NCI-H748 (cell line): Measurements from ENCODE around the gene FOXI2.

Source experiments
- DNase-seq: peaks from one replicate; lab custom pipeline; 2025; ENCODE audit not compliant: unreplicated experiment; lab: John Stamatoyannopoulos, UW

FOXI2 gene

GRCh38 chr10:127736915-127737562 lies at the start of gene FOXI2:
Gene FOXI2 (plus strand): TSS chr10:127737185. CDS start chr10:127737274, 89 bp downstream.
- DNase-seq, result no peak

- DNase-seq, result no peak
These were observed 49.4 kb upstream of the FOXI2 start for GRCh38 chr10:127687548-127687947.

GRCh38 chr10:127690176-127690835 lies 46.7 kb upstream of the FOXI2 start:
- no peak for DNase-seq

GRCh38 chr10:127694580-127695193 lies 42.3 kb upstream of the FOXI2 start:
- peak; percentile 80 for DNase-seq

- DNase-seq, result no peak
These were observed 41.6 kb upstream of the FOXI2 start for GRCh38 chr10:127695431-127695830.

- DNase-seq, result no peak
These were observed 38.1 kb upstream of the FOXI2 start for GRCh38 chr10:127698886-127699285.

GRCh38 chr10:127699311-127699710 lies 37.7 kb upstream of the FOXI2 start:
- DNase-seq, result no peak

- peak; percentile 60 for DNase-seq
These were observed 34.7 kb upstream of the FOXI2 start for GRCh38 chr10:127702271-127702670.

- DNase-seq, result no peak
These were observed 21.7 kb upstream of the FOXI2 start for GRCh38 chr10:127715249-127715648.

GRCh38 chr10:127715782-127716378 lies 21.1 kb upstream of the FOXI2 start:
- DNase-seq, result peak; percentile 31

- no peak for DNase-seq
These were observed 16.8 kb upstream of the FOXI2 start for GRCh38 chr10:127720142-127720541.

GRCh38 chr10:127720903-127721302 lies 16.1 kb upstream of the FOXI2 start:
- DNase-seq, result no peak

GRCh38 chr10:127734753-127735152 lies 2.2 kb upstream of the FOXI2 start:
- peak; percentile 6 for DNase-seq

GRCh38 chr10:127735156-127735555 lies 1.8 kb upstream of the FOXI2 start:
- no peak for DNase-seq

- no peak for DNase-seq
These were observed 1.2 kb upstream of the FOXI2 start for GRCh38 chr10:127735723-127736221.

- no peak for DNase-seq
These were observed 617 bp upstream of the FOXI2 start for GRCh38 chr10:127736222-127736914.

GRCh38 chr10:127737563-127738511 lies 852 bp downstream of the FOXI2 start:
- no peak for DNase-seq

GRCh38 chr10:127738512-127739424 lies 1.8 kb downstream of the FOXI2 start:
- DNase-seq, result peak; percentile 57

- DNase-seq, result no peak
These were observed 2.9 kb downstream of the FOXI2 start for GRCh38 chr10:127739908-127740307.
